HepG2 (cell line): ENCODE results near the gene SPTY2D1.

Experiments
- CBFB ChIP-seq: sonication (generic); formaldehyde crosslinking; IDR thresholded peaks from 2 replicates; pipeline ENCODE4 v1.4.0; 2020; ENCODE audit warnings: missing genetic modification reagents
- ETV5 ChIP-seq: IDR thresholded peaks from 2 replicates; pipeline ENCODE4 v1.6.1; 2018; ENCODE audit warnings: missing biosample characterization, missing genetic modification reagents, inconsistent platforms, borderline replicate concordance
- HNRNPH1 ChIP-seq: fragments of 200-400 bp; formaldehyde crosslinking; optimal IDR thresholded peaks from 2 replicates; pipeline ENCODE3; 2017; ENCODE audit warnings: mild to moderate bottlenecking, low read depth, low read length
- MED1 ChIP-seq: sonication (generic); formaldehyde crosslinking; IDR thresholded peaks from 2 replicates; pipeline ENCODE4 v1.4.0; 2020; ENCODE audit warnings: missing genetic modification reagents
- NCOR1 ChIP-seq: fragments of 200-600 bp; sonication (generic); IDR thresholded peaks from 2 replicates; pipeline ENCODE4 v1.7.0; 2017; ENCODE audit warnings: antibody characterized with exemption, low read length, borderline replicate concordance
- USF2 ChIP-seq, 2 experiments: sonication (generic) in 1 of 2; formaldehyde crosslinking in 1 of 2; IDR thresholded peaks; 2 replicates each; pipeline versions ENCODE4 v1.5.1 to v1.6.1; 2011 to 2020; ENCODE audit warnings: borderline replicate concordance in 1 of 2, low read depth in 1 of 2, low read length in 1 of 2, mild to moderate bottlenecking in 1 of 2, missing genetic modification reagents in 1 of 2, moderate library complexity in 1 of 2
- ZFX ChIP-seq: sonication (generic); formaldehyde crosslinking; IDR thresholded peaks from 2 replicates; pipeline ENCODE4 v1.4.0; 2020; ENCODE audit warnings: mild to moderate bottlenecking, low read depth, missing genetic modification reagents, moderate library complexity
- TF ChIP-seq, protein P1 (sequence below): sonication (generic); formaldehyde crosslinking; conservative IDR thresholded peaks from 2 replicates; pipeline ENCODE4 v1.8.0; 2022; ENCODE audit warnings: mild to moderate bottlenecking, moderate library complexity, missing genetic modification reagents
- TF ChIP-seq, protein P2 (sequence below): sonication (generic); formaldehyde crosslinking; IDR thresholded peaks from 2 replicates; pipeline ENCODE4 v1.5.0; 2020; ENCODE audit warnings: mild to moderate bottlenecking, missing genetic modification reagents, moderate library complexity

- TF ChIP-seq NCOR1 (no peak), ETV5 (CRISPR knock-in tag) (no peak), CBFB (CRISPR knock-in tag) (no peak), MED1 (CRISPR knock-in tag) (no peak), USF2 (IDR thresholded peaks at IDR 0.05; ENCODE audit: low read depth, low read length) (no peak), USF2 (CRISPR knock-in tag; IDR thresholded peaks at IDR 0.05; ENCODE audit: borderline replicate concordance) (no peak), ZFX (CRISPR knock-in tag) (no peak), HNRNPH1 (no peak)
- TF ChIP-seq, protein P1, sequence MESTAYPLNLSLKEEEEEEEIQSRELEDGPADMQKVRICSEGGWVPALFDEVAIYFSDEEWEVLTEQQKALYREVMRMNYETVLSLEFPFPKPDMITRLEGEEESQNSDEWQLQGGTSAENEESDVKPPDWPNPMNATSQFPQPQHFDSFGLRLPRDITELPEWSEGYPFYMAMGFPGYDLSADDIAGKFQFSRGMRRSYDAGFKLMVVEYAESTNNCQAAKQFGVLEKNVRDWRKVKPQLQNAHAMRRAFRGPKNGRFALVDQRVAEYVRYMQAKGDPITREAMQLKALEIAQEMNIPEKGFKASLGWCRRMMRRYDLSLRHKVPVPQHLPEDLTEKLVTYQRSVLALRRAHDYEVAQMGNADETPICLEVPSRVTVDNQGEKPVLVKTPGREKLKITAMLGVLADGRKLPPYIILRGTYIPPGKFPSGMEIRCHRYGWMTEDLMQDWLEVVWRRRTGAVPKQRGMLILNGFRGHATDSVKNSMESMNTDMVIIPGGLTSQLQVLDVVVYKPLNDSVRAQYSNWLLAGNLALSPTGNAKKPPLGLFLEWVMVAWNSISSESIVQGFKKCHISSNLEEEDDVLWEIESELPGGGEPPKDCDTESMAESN (CRISPR knock-in tag): no peak
- TF ChIP-seq, protein P2, sequence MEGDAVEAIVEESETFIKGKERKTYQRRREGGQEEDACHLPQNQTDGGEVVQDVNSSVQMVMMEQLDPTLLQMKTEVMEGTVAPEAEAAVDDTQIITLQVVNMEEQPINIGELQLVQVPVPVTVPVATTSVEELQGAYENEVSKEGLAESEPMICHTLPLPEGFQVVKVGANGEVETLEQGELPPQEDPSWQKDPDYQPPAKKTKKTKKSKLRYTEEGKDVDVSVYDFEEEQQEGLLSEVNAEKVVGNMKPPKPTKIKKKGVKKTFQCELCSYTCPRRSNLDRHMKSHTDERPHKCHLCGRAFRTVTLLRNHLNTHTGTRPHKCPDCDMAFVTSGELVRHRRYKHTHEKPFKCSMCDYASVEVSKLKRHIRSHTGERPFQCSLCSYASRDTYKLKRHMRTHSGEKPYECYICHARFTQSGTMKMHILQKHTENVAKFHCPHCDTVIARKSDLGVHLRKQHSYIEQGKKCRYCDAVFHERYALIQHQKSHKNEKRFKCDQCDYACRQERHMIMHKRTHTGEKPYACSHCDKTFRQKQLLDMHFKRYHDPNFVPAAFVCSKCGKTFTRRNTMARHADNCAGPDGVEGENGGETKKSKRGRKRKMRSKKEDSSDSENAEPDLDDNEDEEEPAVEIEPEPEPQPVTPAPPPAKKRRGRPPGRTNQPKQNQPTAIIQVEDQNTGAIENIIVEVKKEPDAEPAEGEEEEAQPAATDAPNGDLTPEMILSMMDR (CRISPR knock-in tag): no peak
Observed at GRCh38 chr11:18618342-18619025, 15.7 kb downstream of the SPTY2D1 start.
